ENCODE data around the gene TBC1D3I. TPM values are rescaled to one million over a fixed set of nuclear protein-coding genes. Genes with fewer than 3 reads are reported as not detected.
"Not testable (repeated sequence)": the region's sequence is repeated elsewhere in the genome, so short reads cannot be mapped to it uniquely, and the experiment has no call there.

Gene TBC1D3I
- polyA plus RNA-seq (ENCODE audit: insufficient read length in 10 of 10): 1 to 10 TPM in 3 of 10 donors, under 1 TPM in 1, not detected in 6; 0.82 to 2.9 (median 1.3) TPM
- long read RNA-seq, donor 1: 0 reads
- long read RNA-seq, donor 2: 0 reads
- long read RNA-seq, donor 3: 0 reads
- long read RNA-seq, donor 4: 0 reads
- long read RNA-seq, donor 5: 0 reads
- long read RNA-seq, donor 6: 0 reads
- long read RNA-seq, donor 7: 0 reads
- long read RNA-seq, donor 8: 0 reads
- long read RNA-seq, donor 9: 0 reads

GRCh38 chr17:36264470-36264869 lies at the start of gene TBC1D3I:
Gene TBC1D3I (minus strand): TSS chr17:36264570. CDS start chr17:36262985, 1,585 bp downstream.
- DNase-seq: not testable (repeated sequence)

GRCh38 chr17:36295161-36295560 lies 30.8 kb upstream of the TBC1D3I start:
- not testable (repeated sequence) for DNase-seq

GRCh38 chr17:36289965-36290612 lies 25.7 kb upstream of the TBC1D3I start:
- not testable (repeated sequence) for DNase-seq

GRCh38 chr17:36284219-36284618 lies 19.8 kb upstream of the TBC1D3I start:
- not testable (repeated sequence) for DNase-seq

- not testable (repeated sequence) for DNase-seq
Observed at GRCh38 chr17:36283256-36283655, 18.9 kb upstream of the TBC1D3I start.

- DNase-seq: not testable (repeated sequence)
Observed at GRCh38 chr17:36242046-36242445, 22.3 kb downstream of the TBC1D3I start.

- DNase-seq: not testable (repeated sequence)
Observed at GRCh38 chr17:36229644-36230043, 34.7 kb downstream of the TBC1D3I start.

GRCh38 chr17:36222967-36223366 lies 41.4 kb downstream of the TBC1D3I start:
- not testable (repeated sequence) for DNase-seq

GRCh38 chr17:36221581-36222100 lies 42.7 kb downstream of the TBC1D3I start:
- not testable (repeated sequence) for DNase-seq

GRCh38 chr17:36220737-36221580 lies 43.4 kb downstream of the TBC1D3I start:
- not testable (repeated sequence) for DNase-seq

- DNase-seq: not testable (repeated sequence)
Observed at GRCh38 chr17:36219556-36219955, 44.8 kb downstream of the TBC1D3I start.

GRCh38 chr17:36215406-36216308 lies 48.7 kb downstream of the TBC1D3I start:
- not testable (repeated sequence) for DNase-seq

- DNase-seq: no peak
Observed at GRCh38 chr17:36214918-36215317, 49.5 kb downstream of the TBC1D3I start.

GRCh38 chr17:36213695-36214094 lies 50.7 kb downstream of the TBC1D3I start:
- DNase-seq: no peak

- no peak for DNase-seq
Observed at GRCh38 chr17:36212966-36213365, 51.4 kb downstream of the TBC1D3I start.

GRCh38 chr17:36212272-36212605 lies 52.1 kb downstream of the TBC1D3I start:
- no peak for DNase-seq

GRCh38 chr17:36211484-36212271 lies 52.7 kb downstream of the TBC1D3I start:
- DNase-seq: not testable (repeated sequence)

- not testable (repeated sequence) for DNase-seq
Observed at GRCh38 chr17:36210439-36211211, 53.7 kb downstream of the TBC1D3I start, which contains the start of gene CCL4L2. Gene CCL4L2 (plus strand): TSS chr17:36211063.

- DNase-seq: no peak
Observed at GRCh38 chr17:36209575-36209974, 54.8 kb downstream of the TBC1D3I start.
